GM04504 (cell line): Measurements from ENCODE around the gene CCBE1.

Experiments
- DNase-seq: peaks from one replicate; pipeline ENCODE4 v3.0.0-alpha.2; 2012; ENCODE audit warnings: low read depth

Gene CCBE1

GRCh38 chr18:59617468-59617932 lies 79.7 kb downstream of the CCBE1 start:
- no peak for DNase-seq

DNA sequence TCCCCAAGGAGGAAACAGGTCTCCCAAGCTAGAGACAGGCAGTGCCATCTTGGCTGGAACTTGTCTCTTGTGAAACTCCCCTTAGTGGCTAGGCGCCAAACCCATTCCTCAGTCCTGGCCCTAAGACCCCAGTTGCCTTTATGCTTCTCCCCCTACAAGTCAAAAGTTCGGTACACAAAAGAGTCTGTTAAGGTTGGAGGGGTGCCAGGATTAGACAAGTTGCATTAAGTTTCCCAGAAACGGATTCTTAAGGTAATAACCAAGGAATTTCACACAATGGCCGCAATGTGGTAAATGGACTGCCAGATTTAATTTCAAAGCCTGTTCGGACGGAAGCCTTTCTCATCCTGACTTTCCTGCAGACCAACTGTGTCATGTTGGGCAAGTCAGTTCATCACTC lies 80.7 kb downstream of the CCBE1 start:
- DNase-seq: no peak

GRCh38 chr18:59613903-59614302 lies 83.3 kb downstream of the CCBE1 start:
- DNase-seq: no peak

- DNase-seq: peak; percentile 95
Measured at GRCh38 chr18:59612381-59612780, 84.8 kb downstream of the CCBE1 start.

DNA sequence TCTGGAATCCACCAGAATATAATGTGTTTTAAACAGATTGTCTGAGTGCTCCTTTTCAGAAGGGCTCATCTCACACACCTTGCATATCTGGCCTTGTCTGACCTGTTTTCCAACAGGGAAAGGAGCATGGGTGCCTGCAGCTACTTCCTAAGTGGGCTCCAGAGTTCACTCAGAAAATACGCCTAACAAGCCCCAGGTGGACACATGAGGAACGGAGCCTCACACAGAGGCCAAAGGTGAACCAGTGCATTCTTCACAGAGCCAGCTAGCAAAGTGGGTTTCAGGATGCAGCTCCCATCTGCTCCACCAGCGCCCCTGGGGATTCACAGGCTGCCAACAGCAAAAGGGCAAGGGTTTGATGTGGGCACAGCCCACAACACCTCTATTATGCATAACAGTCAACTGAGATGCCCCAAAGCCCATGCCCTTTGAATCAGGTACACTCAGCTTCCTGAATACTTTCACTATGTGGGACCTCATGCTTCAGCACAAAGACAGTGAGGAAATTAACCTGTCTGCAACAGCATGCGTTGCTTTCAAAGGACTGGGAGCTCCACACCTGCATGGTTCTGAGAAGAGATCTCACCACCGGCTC lies 86.6 kb downstream of the CCBE1 start:
- DNase-seq: no peak

DNA sequence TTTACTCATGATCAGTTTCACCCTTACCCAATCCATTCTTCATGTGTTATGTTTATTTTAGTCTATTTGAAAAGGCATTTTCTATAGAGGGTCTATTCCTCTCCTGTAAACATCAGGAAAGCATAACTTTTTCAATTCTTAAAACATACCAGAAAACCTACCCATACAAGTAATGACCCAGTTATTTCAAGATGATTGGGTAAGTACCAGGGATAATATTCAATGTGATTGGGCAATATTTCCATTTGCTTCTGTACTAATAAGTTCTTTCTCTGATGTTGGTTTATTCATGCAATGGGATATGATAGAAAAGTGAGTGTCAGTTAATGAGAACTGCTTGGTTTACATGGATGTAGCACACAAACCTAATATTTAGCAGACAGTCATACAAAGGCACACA lies 87.6 kb downstream of the CCBE1 start:
- no peak for DNase-seq

- no peak for DNase-seq
Measured at GRCh38 chr18:59607471-59607870, 89.8 kb downstream of the CCBE1 start.

DNA sequence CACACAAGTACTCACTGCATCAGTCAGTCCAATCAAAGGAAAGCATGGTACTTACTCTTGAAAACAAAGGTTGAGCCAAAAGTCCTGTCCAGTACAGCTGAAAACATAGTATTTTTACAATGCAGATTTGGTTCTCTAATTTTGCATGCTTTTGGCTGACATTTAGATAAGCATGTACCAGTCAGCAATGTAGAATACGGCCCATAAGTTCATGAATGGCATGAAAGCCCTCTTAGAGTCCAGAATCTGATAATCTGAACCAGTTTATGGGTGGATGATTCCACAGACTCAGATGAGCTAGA lies 90.2 kb downstream of the CCBE1 start:
- DNase-seq: no peak

- DNase-seq: peak; percentile 73
Measured at GRCh38 chr18:59606193-59607077, 90.8 kb downstream of the CCBE1 start.

GRCh38 chr18:59605633-59606192 lies 91.5 kb downstream of the CCBE1 start:
- DNase-seq: no peak

- DNase-seq: no peak
Measured at GRCh38 chr18:59604877-59605276, 92.3 kb downstream of the CCBE1 start.

- no peak for DNase-seq
Measured at GRCh38 chr18:59597049-59597448, 100.2 kb downstream of the CCBE1 start.

DNA sequence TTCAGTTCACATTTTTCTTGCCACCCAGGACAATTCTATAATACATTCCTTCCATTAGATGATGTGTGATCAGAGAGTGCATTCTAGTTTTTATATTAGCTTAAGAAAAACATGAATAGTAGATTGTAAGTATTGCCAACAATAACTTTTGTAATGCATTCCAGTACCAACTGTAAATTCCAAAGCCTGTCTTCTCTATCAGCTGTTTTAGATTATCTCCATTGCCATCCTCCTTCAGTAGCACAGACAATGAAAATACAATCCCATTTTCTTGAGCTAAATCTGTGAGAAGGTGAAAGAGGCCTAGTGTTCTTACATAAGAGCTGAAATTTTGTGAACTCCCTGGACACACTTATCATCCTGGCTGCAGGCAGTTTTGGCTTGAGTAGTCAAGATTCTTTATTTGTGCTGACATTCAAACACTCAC lies 103.9 kb downstream of the CCBE1 start:
- DNase-seq: peak; percentile 66

- no peak for DNase-seq
Measured at GRCh38 chr18:59592624-59593023, 104.6 kb downstream of the CCBE1 start.

DNA sequence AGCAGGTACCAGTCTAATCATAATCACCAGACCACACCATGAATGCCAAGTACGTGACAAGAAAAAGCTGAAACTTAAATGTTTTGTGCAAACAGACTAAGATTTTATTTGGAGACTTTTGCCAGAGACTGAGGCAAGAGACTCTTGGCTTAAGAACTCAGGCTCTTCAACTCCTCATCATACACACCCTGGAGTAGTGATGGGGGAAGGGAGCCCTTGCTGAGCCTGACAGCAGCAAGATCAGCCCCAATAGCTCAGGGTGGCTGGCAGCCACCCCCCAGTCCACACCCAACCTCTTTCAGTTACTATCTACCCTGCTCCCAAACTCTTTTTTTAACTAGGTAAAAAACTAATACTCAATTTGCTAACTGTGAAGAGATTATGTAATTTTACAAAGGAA lies 114.8 kb downstream of the CCBE1 start:
- no peak for DNase-seq

DNA sequence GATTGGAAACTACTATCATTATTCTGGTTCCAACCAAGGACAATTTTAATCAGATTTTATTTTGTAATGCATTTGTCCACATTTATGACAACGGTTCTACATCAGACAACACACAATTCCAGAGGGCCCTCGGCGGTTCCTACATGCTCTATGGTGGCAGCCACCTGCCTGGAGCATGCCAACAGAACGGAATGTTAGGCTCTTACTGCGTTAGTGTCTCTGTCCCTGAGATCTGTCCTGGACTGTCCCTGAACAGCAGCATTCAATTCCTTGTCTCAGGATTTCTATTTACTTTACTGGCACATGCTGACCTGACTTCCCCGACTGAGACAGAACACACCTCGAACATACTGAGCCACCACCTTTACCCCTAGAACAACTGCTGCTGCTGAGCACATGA lies 117.7 kb downstream of the CCBE1 start:
- DNase-seq: no peak

GRCh38 chr18:59577386-59577655 lies 119.9 kb downstream of the CCBE1 start:
- no peak for DNase-seq

GRCh38 chr18:59576541-59577385 lies 120.5 kb downstream of the CCBE1 start:
- DNase-seq: no peak

GRCh38 chr18:59575995-59576394 lies 121.2 kb downstream of the CCBE1 start:
- no peak for DNase-seq

DNA sequence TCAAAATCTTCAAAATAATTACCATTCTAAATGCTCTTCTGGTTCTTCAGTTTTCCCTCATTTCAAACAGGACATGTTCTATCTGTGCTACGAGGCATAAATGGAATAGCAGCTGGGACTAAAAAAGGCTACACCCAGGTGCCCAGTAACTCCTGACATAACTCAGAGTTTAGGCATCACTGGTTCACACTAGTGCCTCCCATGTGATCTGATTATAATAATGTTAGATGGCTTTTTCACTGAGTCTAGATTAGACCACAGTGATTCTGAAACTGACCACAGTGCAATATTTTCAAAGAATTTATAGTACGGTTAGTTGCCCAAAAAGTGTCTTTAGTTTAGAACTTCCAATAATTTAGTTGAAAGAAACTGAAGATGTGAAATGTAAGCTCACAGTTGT lies 123.3 kb downstream of the CCBE1 start:
- DNase-seq: no peak

- DNase-seq: no peak
Measured at GRCh38 chr18:59571902-59572301, 125.3 kb downstream of the CCBE1 start.

- DNase-seq: no peak
Measured at GRCh38 chr18:59570796-59571195, 126.4 kb downstream of the CCBE1 start.
